ENCODE measurements around the gene TSC22D3.

GRCh38 chrX:107777536-107777832 is 1.9 kb upstream of the TSC22D3 start, which contains the start of gene NCBP2L:
- TF ChIP-seq EZH2 (IDR thresholded peaks at IDR 0.05) (no peak), POLR2AphosphoS5 (IDR thresholded peaks at IDR 0.05; ENCODE audit: borderline replicate concordance, low read depth, low read length) (no peak), FOXP2 (optimal IDR thresholded peaks at IDR 0.05; ENCODE audit: control extremely low read depth, extremely low read length, insufficient read depth) (no peak)

Data from SK-N-MC (cell line).